Chondrocyte (in vitro differentiated cells): Measurements from ENCODE around the gene PSD. TPM values are rescaled to one million over a fixed set of nuclear protein-coding genes. Genes with fewer than 3 reads are reported as not detected.

ENCODE experiments used
- DNase-seq: peaks from one replicate; pipeline ENCODE4 v3.0.0; 2021; ENCODE audit warnings: mixed read lengths, low spot score
- H3K27ac Mint-ChIP-seq: one replicate; pipeline ENCODE4 v1.8.0; 2021; ENCODE audit warnings: mild to moderate bottlenecking, moderate library complexity, mixed read lengths; ENCODE audit not compliant: unreplicated experiment
- H3K27me3 Mint-ChIP-seq: 2 replicates; pipeline ENCODE4 v1.8.0; 2021; ENCODE audit warnings: low read depth, mixed read lengths
- H3K36me3 Mint-ChIP-seq: 2 replicates; pipeline ENCODE4 v1.8.0; 2021; ENCODE audit warnings: low read depth, mixed read lengths
- H3K4me1 Mint-ChIP-seq: 2 replicates; pipeline ENCODE4 v1.8.0; 2021; ENCODE audit warnings: low read depth, mild to moderate bottlenecking, mixed read lengths
- H3K4me3 Mint-ChIP-seq: one replicate; pipeline ENCODE4 v1.8.0; 2021; ENCODE audit warnings: mild to moderate bottlenecking, moderate library complexity, mixed read lengths; ENCODE audit not compliant: unreplicated experiment
- H3K9me3 Mint-ChIP-seq: 2 replicates; pipeline ENCODE4 v1.8.0; 2021; ENCODE audit warnings: low read depth, mixed read lengths
- total RNA-seq: library from RNA; stranded (reverse); gene quantifications from 3 replicates; pipeline ENCODE4 v1.2.1, GENCODE V29; 2021
- TF ChIP-seq, protein P1 (sequence below): fragments of 200-600 bp; sonication (generic); IDR thresholded peaks from 2 replicates; pipeline ENCODE4 v1.5.0; 2021; ENCODE audit warnings: antibody characterized with exemption, mild to moderate bottlenecking, moderate library complexity

PSD gene
- total RNA-seq, 1 donor from 2014 or later = 4.0 TPM

DNA sequence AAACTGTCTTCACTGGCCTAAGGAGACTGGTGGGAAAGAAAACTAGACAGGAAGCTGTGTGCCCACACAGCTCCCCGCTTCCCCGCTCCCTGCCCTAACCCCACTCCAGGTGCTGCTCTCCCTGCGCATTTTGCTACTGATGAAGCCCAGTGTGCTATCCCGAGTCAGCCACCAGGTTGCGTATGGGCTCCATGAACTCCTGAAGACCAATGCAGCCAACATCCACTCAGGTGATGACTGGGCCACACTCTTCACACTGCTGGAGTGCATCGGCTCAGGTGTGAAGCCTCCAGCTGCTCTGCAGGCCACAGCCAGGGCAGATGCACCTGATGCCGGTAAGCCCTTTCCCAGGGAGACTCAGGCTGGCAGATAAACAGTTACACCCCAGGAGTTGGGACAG, 43.3 kb downstream of the PSD start:
- no peak overlapping the region for H3K4me3 Mint-ChIP-seq
- no peaks in the 10 kb centered on the region for H3K27me3 Mint-ChIP-seq
- peaks cover 44% of the 10 kb centered on the region for H3K36me3 Mint-ChIP-seq
- TF ChIP-seq, protein P1, sequence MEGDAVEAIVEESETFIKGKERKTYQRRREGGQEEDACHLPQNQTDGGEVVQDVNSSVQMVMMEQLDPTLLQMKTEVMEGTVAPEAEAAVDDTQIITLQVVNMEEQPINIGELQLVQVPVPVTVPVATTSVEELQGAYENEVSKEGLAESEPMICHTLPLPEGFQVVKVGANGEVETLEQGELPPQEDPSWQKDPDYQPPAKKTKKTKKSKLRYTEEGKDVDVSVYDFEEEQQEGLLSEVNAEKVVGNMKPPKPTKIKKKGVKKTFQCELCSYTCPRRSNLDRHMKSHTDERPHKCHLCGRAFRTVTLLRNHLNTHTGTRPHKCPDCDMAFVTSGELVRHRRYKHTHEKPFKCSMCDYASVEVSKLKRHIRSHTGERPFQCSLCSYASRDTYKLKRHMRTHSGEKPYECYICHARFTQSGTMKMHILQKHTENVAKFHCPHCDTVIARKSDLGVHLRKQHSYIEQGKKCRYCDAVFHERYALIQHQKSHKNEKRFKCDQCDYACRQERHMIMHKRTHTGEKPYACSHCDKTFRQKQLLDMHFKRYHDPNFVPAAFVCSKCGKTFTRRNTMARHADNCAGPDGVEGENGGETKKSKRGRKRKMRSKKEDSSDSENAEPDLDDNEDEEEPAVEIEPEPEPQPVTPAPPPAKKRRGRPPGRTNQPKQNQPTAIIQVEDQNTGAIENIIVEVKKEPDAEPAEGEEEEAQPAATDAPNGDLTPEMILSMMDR = no peak
- no peak overlapping the region for H3K27ac Mint-ChIP-seq
- DNase-seq = peak; percentile 59
- peaks cover 3% of the 10 kb centered on the region for H3K9me3 Mint-ChIP-seq
- no peaks in the 10 kb centered on the region for H3K4me1 Mint-ChIP-seq

DNA sequence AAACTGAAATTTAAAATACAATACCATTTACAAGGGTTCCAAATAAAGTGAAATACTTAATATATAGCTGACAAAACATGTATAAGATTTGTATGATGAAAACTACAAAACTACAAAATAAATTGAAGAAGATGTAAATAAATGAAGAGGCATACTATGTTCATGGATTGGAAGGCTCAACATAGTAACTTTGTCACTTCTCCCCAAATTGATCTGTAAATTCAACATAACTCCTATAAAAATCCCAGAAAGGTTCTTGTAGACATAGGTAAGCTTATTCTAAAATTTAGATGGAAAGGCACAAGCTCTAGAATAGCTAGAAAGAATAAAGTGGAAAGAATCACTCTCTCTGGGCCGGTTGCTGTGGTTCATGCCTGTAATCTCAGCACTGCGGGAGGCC, 47.3 kb downstream of the PSD start:
- H3K9me3 Mint-ChIP-seq = peaks cover 3% of the 10 kb centered on the region
- no peak overlapping the region for H3K4me3 Mint-ChIP-seq
- no peaks in the 10 kb centered on the region for H3K27me3 Mint-ChIP-seq
- peaks cover 9% of the 10 kb centered on the region for H3K4me1 Mint-ChIP-seq
- TF ChIP-seq, protein P1 = no peak
- H3K27ac Mint-ChIP-seq = no peak overlapping the region
- H3K36me3 Mint-ChIP-seq = peaks cover 56% of the 10 kb centered on the region
- DNase-seq = no peak

DNA sequence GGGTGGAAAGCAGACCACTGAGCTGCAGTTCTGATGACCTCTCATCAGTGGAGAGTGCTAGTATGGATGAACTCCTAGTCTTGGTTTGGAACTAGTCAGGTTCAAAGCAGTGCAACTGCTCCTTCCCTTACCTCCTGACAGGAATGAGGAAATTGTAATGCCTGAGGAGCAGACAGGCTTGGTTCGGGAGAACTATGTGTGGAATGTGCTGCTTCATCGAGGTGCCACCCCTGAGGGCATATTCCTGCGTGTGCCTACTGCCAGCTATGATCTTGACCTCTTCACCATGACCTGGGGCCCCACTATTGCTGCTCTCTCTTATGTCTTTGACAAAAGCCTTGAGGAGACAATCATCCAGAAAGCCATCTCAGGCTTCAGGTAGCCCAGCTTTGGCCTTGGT, 50.5 kb downstream of the PSD start:
- H3K36me3 Mint-ChIP-seq = peaks cover 60% of the 10 kb centered on the region
- H3K27ac Mint-ChIP-seq = no peak overlapping the region
- H3K9me3 Mint-ChIP-seq = peaks cover 3% of the 10 kb centered on the region

DNA sequence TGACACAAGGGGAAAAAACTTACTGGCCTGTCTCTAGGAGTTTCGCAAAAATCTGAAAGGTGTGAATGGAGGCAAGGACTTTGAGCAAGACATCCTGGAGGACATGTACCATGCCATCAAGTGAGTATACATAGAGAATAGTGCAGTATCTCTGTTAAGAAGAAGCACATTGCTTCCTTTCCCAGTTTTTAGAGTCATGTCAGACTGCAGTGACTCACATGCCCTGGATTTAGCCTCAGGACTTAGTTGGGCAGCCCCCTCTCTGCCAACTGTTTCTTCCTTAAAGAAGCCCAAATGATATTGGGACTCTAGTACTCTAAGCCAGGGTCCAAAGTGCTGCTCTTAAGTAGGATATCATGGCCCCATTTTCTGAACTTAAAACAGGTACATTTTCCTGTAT, 51.1 kb downstream of the PSD start:
- peaks cover 9% of the 10 kb centered on the region for H3K4me1 Mint-ChIP-seq
- TF ChIP-seq, protein P1 = no peak
- peaks cover 65% of the 10 kb centered on the region for H3K36me3 Mint-ChIP-seq
- no peak for DNase-seq
- H3K27ac Mint-ChIP-seq = no peak overlapping the region
- H3K9me3 Mint-ChIP-seq = peaks cover 3% of the 10 kb centered on the region
- no peak overlapping the region for H3K4me3 Mint-ChIP-seq
- no peaks in the 10 kb centered on the region for H3K27me3 Mint-ChIP-seq

More for the DNA sequence above, 50.5 kb downstream of the PSD start:
- H3K4me1 Mint-ChIP-seq = peaks cover 9% of the 10 kb centered on the region
- no peak for DNase-seq
- TF ChIP-seq, protein P1 = no peak
- no peaks in the 10 kb centered on the region for H3K27me3 Mint-ChIP-seq
- no peak overlapping the region for H3K4me3 Mint-ChIP-seq

DNA sequence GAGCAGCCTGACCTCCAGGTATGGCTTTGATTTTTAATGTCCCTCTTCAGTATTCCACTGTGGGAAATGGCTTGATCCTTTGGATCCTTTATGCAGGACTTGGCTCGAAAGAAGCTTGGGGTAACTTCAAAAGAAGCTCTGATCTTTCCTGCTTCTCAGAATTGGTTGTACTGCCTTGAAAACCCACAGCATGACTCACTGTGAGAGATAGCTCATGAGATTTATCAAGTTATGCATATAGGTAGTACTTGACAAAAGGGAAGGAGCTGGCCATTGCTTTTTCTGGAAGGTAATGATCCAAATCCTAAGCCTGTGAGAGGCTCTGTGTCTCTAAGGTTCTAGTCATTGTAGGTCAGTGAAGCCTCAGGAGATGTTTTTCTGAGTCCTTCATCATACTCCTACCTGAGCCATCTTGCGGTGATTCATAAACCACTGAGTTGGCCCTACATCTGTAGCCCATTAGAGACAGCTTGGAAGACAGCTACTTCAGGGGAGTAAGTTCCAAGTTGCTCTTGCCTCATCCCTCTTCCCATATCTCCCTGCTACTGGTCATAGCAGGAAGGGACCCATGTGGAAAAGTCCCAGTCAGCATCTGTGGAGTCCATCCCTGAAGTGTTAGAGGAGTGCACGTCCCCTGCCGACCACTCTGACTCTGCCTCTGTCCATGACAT, 59.7 kb downstream of the PSD start:
- Mint-ChIP-seq H3K9me3 (no peaks in the 10 kb centered on the region), H3K4me3 (no peak overlapping the region), H3K27ac (no peak overlapping the region), H3K36me3 (peaks cover 52% of the 10 kb centered on the region), H3K4me1 (no peaks in the 10 kb centered on the region), H3K27me3 (no peaks in the 10 kb centered on the region)
- DNase-seq = no peak
- TF ChIP-seq, protein P1 = no peak
